ENCODE measurements around the gene IGF2BP2. TPM values are rescaled to one million over a fixed set of nuclear protein-coding genes. Genes with fewer than 3 reads are reported as not detected.
"Not testable (repeated sequence)": the region's sequence is repeated elsewhere in the genome, so short reads cannot be mapped to it uniquely, and the experiment has no call there.

Gene IGF2BP2
- polyA plus RNA-seq, 1 experiment: 9.9 TPM

GRCh38 chr3:185701611-185702261 lies 123.1 kb downstream of the IGF2BP2 start:
- DNase-seq (ENCODE audit: low read depth, low spot score): no peak
- Histone ChIP-seq H3K4me3 (ENCODE audit: low read depth, low read length) (no peak overlapping the region), H3K9me3 (ENCODE audit: control insufficient read depth, insufficient read depth, low read length) (no peaks in the 10 kb centered on the region), H3K27ac (ENCODE audit: low read depth, low read length) (no peak overlapping the region), H3K27me3 (ENCODE audit: control insufficient read depth, insufficient read depth, low read length) (no peaks in the 10 kb centered on the region)
- POLR2A ChIA-PET: no interaction called here
- CTCF ChIA-PET: interaction anchor here (0.5 to 2.4 kb wide), 3 partner anchors 41 to 241 kb away, joined by 3 to 8 read pairs (median 5); no protein-coding TSS in a partner anchor
- TF ChIP-seq CTCF (IDR thresholded peaks at IDR 0.05; ENCODE audit: low read depth, low read length): no peak

- no peak overlapping the region for H3K4me3 ChIP-seq (ENCODE audit: low read depth, low read length)
- TF ChIP-seq CTCF (IDR thresholded peaks at IDR 0.05; ENCODE audit: low read depth, low read length): no peak
- DNase-seq (ENCODE audit: low read depth, low spot score): no peak
- ChIA-PET CTCF (interaction anchor here (0.7 to 1.1 kb wide), 2 partner anchors 68 to 281 kb away, joined by 3 to 5 read pairs; no protein-coding TSS in a partner anchor), POLR2A (no interaction called here)
- H3K27ac ChIP-seq (ENCODE audit: low read depth, low read length): no peak overlapping the region
- no peaks in the 10 kb centered on the region for H3K27me3 ChIP-seq (ENCODE audit: control insufficient read depth, insufficient read depth, low read length)
- no peaks in the 10 kb centered on the region for H3K9me3 ChIP-seq (ENCODE audit: control insufficient read depth, insufficient read depth, low read length)
Measured at GRCh38 chr3:185699927-185700326, 124.9 kb downstream of the IGF2BP2 start.

GRCh38 chr3:185697228-185697627 lies 127.6 kb downstream of the IGF2BP2 start:
- DNase-seq (ENCODE audit: low read depth, low spot score); POLR2A ChIA-PET: not testable (repeated sequence)
- CTCF ChIA-PET: interaction anchor here (0.7 to 1.3 kb wide), 2 partner anchors 20 to 37 kb away, joined by 3 read pairs; no protein-coding TSS in a partner anchor

GRCh38 chr3:185696039-185696438 lies 128.8 kb downstream of the IGF2BP2 start:
- CTCF ChIA-PET: interaction anchor here (1.1 to 3.5 kb wide), 2 partner anchors 18 to 35 kb away, joined by 5 to 27 read pairs; no protein-coding TSS in a partner anchor
- Histone ChIP-seq H3K4me3 (ENCODE audit: low read depth, low read length) (no peak overlapping the region), H3K27ac (ENCODE audit: low read depth, low read length) (no peak overlapping the region), H3K9me3 (ENCODE audit: control insufficient read depth, insufficient read depth, low read length) (no peaks in the 10 kb centered on the region), H3K27me3 (ENCODE audit: control insufficient read depth, insufficient read depth, low read length) (no peaks in the 10 kb centered on the region)
- no peak for DNase-seq (ENCODE audit: low read depth, low spot score)
- no peak for TF ChIP-seq CTCF (IDR thresholded peaks at IDR 0.05; ENCODE audit: low read depth, low read length)
- POLR2A ChIA-PET: no interaction called here

More at GRCh38 chr3:185697228-185697627, 127.6 kb downstream of the IGF2BP2 start:
- not testable (repeated sequence) for H3K27ac ChIP-seq (ENCODE audit: low read depth, low read length); H3K9me3 ChIP-seq (ENCODE audit: control insufficient read depth, insufficient read depth, low read length); H3K4me3 ChIP-seq (ENCODE audit: low read depth, low read length); H3K27me3 ChIP-seq (ENCODE audit: control insufficient read depth, insufficient read depth, low read length)

GRCh38 chr3:185693985-185694653 lies 130.7 kb downstream of the IGF2BP2 start:
- no peak for TF ChIP-seq CTCF (IDR thresholded peaks at IDR 0.05; ENCODE audit: low read depth, low read length)
- no peak for DNase-seq (ENCODE audit: low read depth, low spot score)
- H3K27ac ChIP-seq (ENCODE audit: low read depth, low read length): peak overlapping the region; percentile 61
- POLR2A ChIA-PET: interaction anchor here (0.6 to 1.0 kb wide), 4 partner anchors 17 to 218 kb away, joined by 3 to 7 read pairs (median 3); no protein-coding TSS in a partner anchor
- H3K4me3 ChIP-seq (ENCODE audit: low read depth, low read length): no peak overlapping the region
- H3K9me3 ChIP-seq (ENCODE audit: control insufficient read depth, insufficient read depth, low read length): no peaks in the 10 kb centered on the region; the same call in 1 of the 2 replicates
- CTCF ChIA-PET: interaction anchor here (0.8 to 3.5 kb wide), 4 partner anchors 15 to 74 kb away, joined by 3 to 27 read pairs (median 6); no protein-coding TSS in a partner anchor
- no peaks in the 10 kb centered on the region for H3K27me3 ChIP-seq (ENCODE audit: control insufficient read depth, insufficient read depth, low read length)

All from AG04450 (cell line).